Measurements from ENCODE around the gene ZNF407.

Gene ZNF407

GRCh38 chr18:74901362-74902146 lies 303.9 kb downstream of the ZNF407 start:
- peak in 1 of 3 donors; percentile 11 for DNase-seq
- WGBS (ENCODE audit: insufficient coverage): 100% methylated on average over 1 of the region's 4 CpGs
- Histone ChIP-seq H3K4me3 (ENCODE audit: control insufficient read depth in 1 of 7, extremely low read depth in 1 of 7, insufficient read depth in 4 of 7, low read depth in 2 of 7, low read length in 6 of 7) (no peak overlapping the region), H3K27me3 (replicated peaks in 2 of 5; ENCODE audit: control insufficient read depth in 4 of 5, insufficient read depth in 5 of 5, low read length in 4 of 5) (no peaks in the 10 kb centered on the region), H3K9me3 (ENCODE audit: control extremely low read depth in 1 of 5, control insufficient read depth in 4 of 5, insufficient read depth in 2 of 5, low read depth in 1 of 5, low read length in 4 of 5) (no peaks in the 10 kb centered on the region), H3K27ac (ENCODE audit: insufficient read depth in 1 of 2, low read depth in 1 of 2, low read length in 2 of 2, poor library complexity in 1 of 2, severe bottlenecking in 2 of 2) (no peak overlapping the region), H3K4me1 (ENCODE audit: control extremely low read depth in 1 of 4, control insufficient read depth in 4 of 4, insufficient read depth in 4 of 4, low read length in 3 of 4) (peaks cover 0 to 8% (median 5%) of the 10 kb centered on the region in 4 experiments), H3K36me3 (ENCODE audit: control insufficient read depth in 4 of 4, insufficient read depth in 4 of 4, low read length in 3 of 4) (peaks cover 0 to 5% (median 0%) of the 10 kb centered on the region in 4 experiments)
- POLR2A ChIA-PET: no interaction called here
- CTCF ChIA-PET: no interaction called here

- H3K4me3 ChIP-seq (ENCODE audit: control insufficient read depth in 1 of 7, extremely low read depth in 1 of 7, insufficient read depth in 4 of 7, low read depth in 2 of 7, low read length in 6 of 7): no peak overlapping the region
- POLR2A ChIA-PET: no interaction called here
- peaks cover 0 to 6% (median 5%) of the 10 kb centered on the region in 4 experiments for H3K4me1 ChIP-seq (ENCODE audit: control extremely low read depth in 1 of 4, control insufficient read depth in 4 of 4, insufficient read depth in 4 of 4, low read length in 3 of 4)
- H3K9me3 ChIP-seq (ENCODE audit: control extremely low read depth in 1 of 5, control insufficient read depth in 4 of 5, insufficient read depth in 2 of 5, low read depth in 1 of 5, low read length in 4 of 5): no peaks in the 10 kb centered on the region
- no peak overlapping the region for H3K27ac ChIP-seq (ENCODE audit: insufficient read depth in 1 of 2, low read depth in 1 of 2, low read length in 2 of 2, poor library complexity in 1 of 2, severe bottlenecking in 2 of 2)
- DNase-seq: no peak
- 99% methylated on average over 13 of the region's 13 CpGs for WGBS (ENCODE audit: insufficient coverage)
- CTCF ChIA-PET: no interaction called here
- peaks cover 0 to 5% (median 0%) of the 10 kb centered on the region in 4 experiments for H3K36me3 ChIP-seq (ENCODE audit: control insufficient read depth in 4 of 4, insufficient read depth in 4 of 4, low read length in 3 of 4)
- H3K27me3 ChIP-seq (replicated peaks in 2 of 5; ENCODE audit: control insufficient read depth in 4 of 5, insufficient read depth in 5 of 5, low read length in 4 of 5): no peaks in the 10 kb centered on the region
Observed at GRCh38 chr18:74902147-74902455, 304.4 kb downstream of the ZNF407 start.

- DNase-seq: no peak
- ChIA-PET CTCF (no interaction called here), POLR2A (no interaction called here)
- Histone ChIP-seq H3K27me3 (replicated peaks in 2 of 5; ENCODE audit: control insufficient read depth in 4 of 5, insufficient read depth in 5 of 5, low read length in 4 of 5) (no peaks in the 10 kb centered on the region), H3K36me3 (ENCODE audit: control insufficient read depth in 4 of 4, insufficient read depth in 4 of 4, low read length in 3 of 4) (peaks cover 0 to 5% (median 0%) of the 10 kb centered on the region in 4 experiments), H3K9me3 (ENCODE audit: control extremely low read depth in 1 of 5, control insufficient read depth in 4 of 5, insufficient read depth in 2 of 5, low read depth in 1 of 5, low read length in 4 of 5) (no peaks in the 10 kb centered on the region), H3K4me3 (ENCODE audit: control insufficient read depth in 1 of 7, extremely low read depth in 1 of 7, insufficient read depth in 4 of 7, low read depth in 2 of 7, low read length in 6 of 7) (no peak overlapping the region), H3K4me1 (ENCODE audit: control extremely low read depth in 1 of 4, control insufficient read depth in 4 of 4, insufficient read depth in 4 of 4, low read length in 3 of 4) (no peaks in the 10 kb centered on the region), H3K27ac (ENCODE audit: insufficient read depth in 1 of 2, low read depth in 1 of 2, low read length in 2 of 2, poor library complexity in 1 of 2, severe bottlenecking in 2 of 2) (no peak overlapping the region)
- WGBS (ENCODE audit: insufficient coverage): 89% methylated on average over 13 of the region's 15 CpGs
Observed at GRCh38 chr18:74905247-74905646, 307.6 kb downstream of the ZNF407 start.

GRCh38 chr18:74906184-74906583 lies 308.5 kb downstream of the ZNF407 start:
- no peaks in the 10 kb centered on the region for H3K27me3 ChIP-seq (replicated peaks in 2 of 5; ENCODE audit: control insufficient read depth in 4 of 5, insufficient read depth in 5 of 5, low read length in 4 of 5)
- H3K4me3 ChIP-seq (ENCODE audit: control insufficient read depth in 1 of 7, extremely low read depth in 1 of 7, insufficient read depth in 4 of 7, low read depth in 2 of 7, low read length in 6 of 7): no peak overlapping the region
- POLR2A ChIA-PET: no interaction called here
- no peak for DNase-seq
- WGBS (ENCODE audit: insufficient coverage): 100% methylated on average over 2 of the region's 2 CpGs
- CTCF ChIA-PET: no interaction called here
- H3K36me3 ChIP-seq (ENCODE audit: control insufficient read depth in 4 of 4, insufficient read depth in 4 of 4, low read length in 3 of 4): peaks cover 0 to 5% (median 0%) of the 10 kb centered on the region in 4 experiments
- H3K27ac ChIP-seq (ENCODE audit: insufficient read depth in 1 of 2, low read depth in 1 of 2, low read length in 2 of 2, poor library complexity in 1 of 2, severe bottlenecking in 2 of 2): no peak overlapping the region
- no peaks in the 10 kb centered on the region for H3K4me1 ChIP-seq (ENCODE audit: control extremely low read depth in 1 of 4, control insufficient read depth in 4 of 4, insufficient read depth in 4 of 4, low read length in 3 of 4)
- H3K9me3 ChIP-seq (ENCODE audit: control extremely low read depth in 1 of 5, control insufficient read depth in 4 of 5, insufficient read depth in 2 of 5, low read depth in 1 of 5, low read length in 4 of 5): no peaks in the 10 kb centered on the region

- H3K27me3 ChIP-seq (replicated peaks in 2 of 5; ENCODE audit: control insufficient read depth in 4 of 5, insufficient read depth in 5 of 5, low read length in 4 of 5): no peaks in the 10 kb centered on the region
- no peak overlapping the region for H3K27ac ChIP-seq (ENCODE audit: insufficient read depth in 1 of 2, low read depth in 1 of 2, low read length in 2 of 2, poor library complexity in 1 of 2, severe bottlenecking in 2 of 2)
- POLR2A ChIA-PET: no interaction called here
- 92% methylated on average over 15 of the region's 17 CpGs for WGBS (ENCODE audit: insufficient coverage)
- H3K9me3 ChIP-seq (ENCODE audit: control extremely low read depth in 1 of 5, control insufficient read depth in 4 of 5, insufficient read depth in 2 of 5, low read depth in 1 of 5, low read length in 4 of 5): no peaks in the 10 kb centered on the region
- peaks cover 4 to 7% (median 5%) of the 10 kb centered on the region in 4 experiments for H3K4me1 ChIP-seq (ENCODE audit: control extremely low read depth in 1 of 4, control insufficient read depth in 4 of 4, insufficient read depth in 4 of 4, low read length in 3 of 4)
- no peaks in the 10 kb centered on the region for H3K36me3 ChIP-seq (ENCODE audit: control insufficient read depth in 4 of 4, insufficient read depth in 4 of 4, low read length in 3 of 4)
- CTCF ChIA-PET: interaction anchor here (1.2 kb wide), 1 partner anchor 49 kb away, joined by 3 read pairs; no protein-coding TSS in a partner anchor
- H3K4me3 ChIP-seq (ENCODE audit: control insufficient read depth in 1 of 7, extremely low read depth in 1 of 7, insufficient read depth in 4 of 7, low read depth in 2 of 7, low read length in 6 of 7): no peak overlapping the region
- DNase-seq: no peak
Observed at GRCh38 chr18:74914052-74914591, 316.5 kb downstream of the ZNF407 start.

- no peaks in the 10 kb centered on the region for H3K27me3 ChIP-seq (replicated peaks in 2 of 5; ENCODE audit: control insufficient read depth in 4 of 5, insufficient read depth in 5 of 5, low read length in 4 of 5)
- ChIA-PET POLR2A (no interaction called here), CTCF (no interaction called here)
- no peak overlapping the region for H3K4me3 ChIP-seq (ENCODE audit: control insufficient read depth in 1 of 7, extremely low read depth in 1 of 7, insufficient read depth in 4 of 7, low read depth in 2 of 7, low read length in 6 of 7)
- no peak overlapping the region for H3K27ac ChIP-seq (ENCODE audit: insufficient read depth in 1 of 2, low read depth in 1 of 2, low read length in 2 of 2, poor library complexity in 1 of 2, severe bottlenecking in 2 of 2)
- DNase-seq: no peak
- H3K36me3 ChIP-seq (ENCODE audit: control insufficient read depth in 4 of 4, insufficient read depth in 4 of 4, low read length in 3 of 4): no peaks in the 10 kb centered on the region
- peaks cover 4 to 7% (median 5%) of the 10 kb centered on the region in 4 experiments for H3K4me1 ChIP-seq (ENCODE audit: control extremely low read depth in 1 of 4, control insufficient read depth in 4 of 4, insufficient read depth in 4 of 4, low read length in 3 of 4)
- no peaks in the 10 kb centered on the region for H3K9me3 ChIP-seq (ENCODE audit: control extremely low read depth in 1 of 5, control insufficient read depth in 4 of 5, insufficient read depth in 2 of 5, low read depth in 1 of 5, low read length in 4 of 5)
- 41% methylated on average over 2 of the region's 2 CpGs for WGBS (ENCODE audit: insufficient coverage)
Observed at GRCh38 chr18:74914648-74915047, 317.0 kb downstream of the ZNF407 start.

- DNase-seq: peak; percentile 7 to 52 (median 41)
- WGBS (ENCODE audit: insufficient coverage): 88% methylated on average over 1 of the region's 5 CpGs
Observed at GRCh38 chr18:74916773-74917393, 319.2 kb downstream of the ZNF407 start.

More at GRCh38 chr18:74916773-74917393, 319.2 kb downstream of the ZNF407 start:
- ChIA-PET CTCF (no interaction called here), POLR2A (no interaction called here)
- Histone ChIP-seq H3K36me3 (ENCODE audit: control insufficient read depth in 4 of 4, insufficient read depth in 4 of 4, low read length in 3 of 4) (peaks cover 0 to 5% (median 2%) of the 10 kb centered on the region in 4 experiments), H3K9me3 (ENCODE audit: control extremely low read depth in 1 of 5, control insufficient read depth in 4 of 5, insufficient read depth in 2 of 5, low read depth in 1 of 5, low read length in 4 of 5) (no peaks in the 10 kb centered on the region), H3K4me1 (ENCODE audit: control extremely low read depth in 1 of 4, control insufficient read depth in 4 of 4, insufficient read depth in 4 of 4, low read length in 3 of 4) (peaks cover 4 to 7% (median 5%) of the 10 kb centered on the region in 4 experiments), H3K4me3 (ENCODE audit: control insufficient read depth in 1 of 7, extremely low read depth in 1 of 7, insufficient read depth in 4 of 7, low read depth in 2 of 7, low read length in 6 of 7) (no peak overlapping the region), H3K27ac (ENCODE audit: insufficient read depth in 1 of 2, low read depth in 1 of 2, low read length in 2 of 2, poor library complexity in 1 of 2, severe bottlenecking in 2 of 2) (no peak overlapping the region), H3K27me3 (replicated peaks in 2 of 5; ENCODE audit: control insufficient read depth in 4 of 5, insufficient read depth in 5 of 5, low read length in 4 of 5) (no peaks in the 10 kb centered on the region)
